HepG2 (cell line): ENCODE results near the gene GMCL2. TPM values are rescaled to one million over a fixed set of nuclear protein-coding genes. Genes with fewer than 3 reads are reported as not detected.

Experiments
- ATAC-seq: fragments of 200-7000 bp; cut with Tn5 transposase; 3 replicates; pipeline ENCODE4 v1.9.1; 2020; ENCODE audit warnings: mild to moderate bottlenecking, moderate library complexity
- BruUV-seq: library from RNA; stranded (reverse); fragments of 400-500 nt; replicated peaks from 2 replicates; lab custom pipeline; 2021; lab: Mats Ljungman, UMichigan
- CTCF ChIA-PET: fragments of 300-600 bp; formaldehyde crosslinking; extraction: SDS; loops from one replicate; lab custom pipeline; 2021; ENCODE audit warnings: low total read pairs, inconsistent platforms, low intra/inter-chr PET ratio; lab: Yijun Ruan, JAX
- POLR2A ChIA-PET: fragments of 350-600 bp; sonication (Branson Sonifier 250); formaldehyde crosslinking; loops from one replicate; lab custom pipeline; 2020; ENCODE audit warnings: antibody characterized with exemption, inconsistent platforms; lab: Yijun Ruan, JAX
- DNase-seq: peaks from one replicate; pipeline ENCODE4 v3.0.0-alpha.2; 2015; ENCODE audit warnings: low spot score
- FAIRE-seq: peaks from 3 replicates; lab custom pipeline; 2011; peaks lifted over from hg19 to GRCh38; lab: Jason Lieb, UNC
- H2AFZ ChIP-seq: one replicate; pipeline ENCODE4 v1.6.1; 2011; ENCODE audit warnings: low read length, inconsistent platforms
- H3K27ac ChIP-seq: fragments of 300-600 bp; 3 replicates; pipeline ENCODE4 v1.8.0; 2011; ENCODE audit warnings: mixed run types, mild to moderate bottlenecking, mixed read lengths, low read length, inconsistent platforms; ENCODE audit not compliant: insufficient read depth; ENCODE audit errors: extremely low read length
- H3K27me3 ChIP-seq, 2 experiments: fragments of 200-600 bp in 1 of 2; 2 replicates in 1 of 2; 3 replicates in 1 of 2; pipeline versions ENCODE4 v1.6.0 to v1.8.0; 2011; ENCODE audit warnings: low read length in 2 of 2, mild to moderate bottlenecking in 2 of 2, moderate library complexity in 2 of 2, inconsistent platforms in 1 of 2; ENCODE audit not compliant: insufficient read depth in 2 of 2, control insufficient read depth in 1 of 2
- H3K36me3 ChIP-seq, 2 experiments: fragments of 200-600 bp in 1 of 2; replicated peaks in 1 of 2; 2 replicates in 1 of 2; 3 replicates in 1 of 2; pipeline versions ENCODE4 v1.5.1 to v1.8.0; 2011; ENCODE audit warnings: low read length in 2 of 2, inconsistent platforms in 1 of 2; ENCODE audit not compliant: insufficient read depth in 2 of 2, control insufficient read depth in 1 of 2
- H3K4me1 ChIP-seq: 2 replicates; pipeline ENCODE4 v1.5.1; 2012; ENCODE audit warnings: low read length, inconsistent platforms; ENCODE audit not compliant: insufficient read depth
- H3K4me2 ChIP-seq: 2 replicates; pipeline ENCODE4 v1.6.0; 2011; ENCODE audit warnings: low read depth, low read length, inconsistent platforms
- H3K4me3 ChIP-seq, 3 experiments: fragments of 200-600 bp in 1 of 3; sonication (generic), shearing (Covaris generic) in 1 of 3; replicated peaks in 1 of 3; 2 replicates each; pipeline ENCODE4 v1.5.1; 2011 to 2016; ENCODE audit warnings: low read length in 3 of 3, inconsistent platforms in 2 of 3, low read depth in 2 of 3, mild to moderate bottlenecking in 2 of 3, control low read depth in 1 of 3, mixed read lengths in 1 of 3; ENCODE audit not compliant: insufficient read depth in 1 of 3
- H3K79me2 ChIP-seq: one replicate; pipeline ENCODE4 v1.6.1; 2011; ENCODE audit warnings: low read length, inconsistent platforms; ENCODE audit not compliant: insufficient read depth
- H3K9ac ChIP-seq: 2 replicates; pipeline ENCODE4 v1.6.0; 2011; ENCODE audit warnings: mild to moderate bottlenecking, low read depth, low read length, inconsistent platforms; ENCODE audit not compliant: insufficient read depth
- H3K9me3 ChIP-seq: 2 replicates; pipeline ENCODE4 v1.5.1; 2012; ENCODE audit warnings: mild to moderate bottlenecking, low read length
- H4K20me1 ChIP-seq: 2 replicates; pipeline ENCODE4 v1.6.0; 2011; ENCODE audit warnings: inconsistent platforms, mild to moderate bottlenecking, low read length, moderate library complexity; ENCODE audit not compliant: insufficient read depth
- CBX1 ChIP-seq: IDR thresholded peaks from one replicate; pipeline ENCODE4 v1.6.1; 2016; ENCODE audit warnings: antibody characterized with exemption, low read depth
- HMG20B ChIP-seq: conservative IDR thresholded peaks from 2 replicates; pipeline ENCODE4 v1.6.1; 2016; ENCODE audit warnings: missing genetic modification reagents, missing compliant biosample characterization
- KDM4B ChIP-seq: sonication (generic); formaldehyde crosslinking; IDR thresholded peaks from 2 replicates; pipeline ENCODE4 v1.4.0; 2020; ENCODE audit warnings: missing genetic modification reagents
- KDM5A ChIP-seq: fragments of 200-600 bp; sonication (generic); IDR thresholded peaks from 2 replicates; pipeline ENCODE4 v1.7.0; 2018; ENCODE audit warnings: antibody characterized with exemption, mild to moderate bottlenecking, low read length, borderline replicate concordance
- MAF1 ChIP-seq: sonication (generic); formaldehyde crosslinking; IDR thresholded peaks from 2 replicates; pipeline ENCODE4 v1.5.0; 2020; ENCODE audit warnings: missing genetic modification reagents, borderline replicate concordance
- ZNF672 ChIP-seq: sonication (generic); formaldehyde crosslinking; IDR thresholded peaks from 2 replicates; pipeline ENCODE4 v1.8.1; 2022; ENCODE audit warnings: missing genetic modification reagents
- WGBS: methylation state at CpG from one replicate; pipeline ENCODE4 v1.1.6; 2017; ENCODE audit warnings: low lambda C conversion rate; 5-methylcytosine and 5-hydroxymethylcytosine counted together
- in situ Hi-C: cut with HindIII; loops from 2 replicates; pipeline ENCODE4 v1.10.0; 2017; ENCODE audit warnings: low pct_unique_long_range_greater_than_20kb; ENCODE audit not compliant: extremely low pct_ligation_motif_present
- intact Hi-C: fragments of 100-400 bp; cut with micrococcal nuclease; formaldehyde crosslinking; loops from one replicate; pipeline ENCODE4 v1.10.0; 2022; ENCODE audit not compliant: unreplicated experiment
- polyA plus RNA-seq, 8 experiments: library from polyadenylated mRNA; depleted of rRNA in 3 of 8; stranded (reverse) in 7 of 8; unstranded in 1 of 8; fragments of >200 nt; fragmentation: Illumina TruSeq in 4 of 8; extraction: Trizol in 4 of 8; gene quantifications; 2 replicates each; pipeline versions ENCODE4 v1.2.1 to v1.2.3, GENCODE V29; 2011 to 2016; ENCODE audit warnings: low read depth in 4 of 8, missing spikeins in 1 of 8, mixed read lengths in 1 of 8; ENCODE audit not compliant: insufficient read depth in 1 of 8
- total RNA-seq, 5 experiments: library from RNA; depleted of rRNA; stranded (reverse); fragments of >200 nt; fragmentation: Illumina TruSeq; extraction: Trizol; gene quantifications; 2 replicates each; pipeline ENCODE4 v1.2.3, GENCODE V29; 2016; ENCODE audit warnings: low read depth in 1 of 5
- TF ChIP-seq, protein P1 (sequence below): sonication (generic); formaldehyde crosslinking; IDR thresholded peaks from 2 replicates; pipeline ENCODE4 v1.4.0; 2020; ENCODE audit warnings: missing genetic modification reagents, borderline replicate concordance

GMCL2 gene
- total and polyA plus RNA-seq, 2 of the 13 experiments (the other 11 are each of a cell fraction or from before 2014, with no cell fraction given) = 0.03 TPM; not detected in 1

DNA sequence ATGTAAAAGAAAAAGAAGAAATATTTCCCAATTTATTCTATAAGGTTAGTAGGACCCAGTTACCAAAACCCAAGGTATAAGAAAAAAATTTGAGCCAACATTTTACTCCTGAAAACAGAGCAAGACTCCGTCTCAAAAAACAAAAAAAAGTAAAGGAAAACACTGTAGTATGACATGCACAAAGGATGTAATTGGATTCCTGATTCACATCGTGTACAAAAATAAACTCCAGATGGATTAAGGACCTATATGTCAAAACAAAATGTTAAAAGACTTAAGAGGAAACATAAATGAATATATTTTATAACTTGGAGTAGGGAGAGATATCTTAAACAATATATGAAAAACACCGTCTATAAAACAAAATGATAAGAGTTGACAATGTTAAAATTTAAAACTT lies 31.7 kb upstream of the GMCL2 start:
- CTCF ChIA-PET = no interaction called here

More for the DNA sequence above, 31.7 kb upstream of the GMCL2 start:
- no peaks in the 10 kb centered on the region for H3K9me3 ChIP-seq
- no peaks in the 10 kb centered on the region for H3K27me3 ChIP-seq
- DNase-seq = no peak
- no peak overlapping the region for H3K4me3 ChIP-seq
- 90% methylated on average over 3 of the region's 3 CpGs for WGBS
- H3K9ac ChIP-seq = no peak overlapping the region
- no peaks in the 10 kb centered on the region for H4K20me1 ChIP-seq
- peaks cover 6 to 39% of the 10 kb centered on the region in 2 experiments for H3K36me3 ChIP-seq
- intact Hi-C loops = no loop called here
- POLR2A ChIA-PET = no interaction called here
- FAIRE-seq = no peak
- H3K27ac ChIP-seq = no peak overlapping the region
- TF ChIP-seq ZNF672 (CRISPR knock-in tag) (no peak), KDM5A (no peak), MAF1 (no peak), KDM4B (CRISPR knock-in tag) (no peak), HMG20B (CRISPR knock-in tag) (no peak), CBX1 (no peak)
- TF ChIP-seq, protein P1, sequence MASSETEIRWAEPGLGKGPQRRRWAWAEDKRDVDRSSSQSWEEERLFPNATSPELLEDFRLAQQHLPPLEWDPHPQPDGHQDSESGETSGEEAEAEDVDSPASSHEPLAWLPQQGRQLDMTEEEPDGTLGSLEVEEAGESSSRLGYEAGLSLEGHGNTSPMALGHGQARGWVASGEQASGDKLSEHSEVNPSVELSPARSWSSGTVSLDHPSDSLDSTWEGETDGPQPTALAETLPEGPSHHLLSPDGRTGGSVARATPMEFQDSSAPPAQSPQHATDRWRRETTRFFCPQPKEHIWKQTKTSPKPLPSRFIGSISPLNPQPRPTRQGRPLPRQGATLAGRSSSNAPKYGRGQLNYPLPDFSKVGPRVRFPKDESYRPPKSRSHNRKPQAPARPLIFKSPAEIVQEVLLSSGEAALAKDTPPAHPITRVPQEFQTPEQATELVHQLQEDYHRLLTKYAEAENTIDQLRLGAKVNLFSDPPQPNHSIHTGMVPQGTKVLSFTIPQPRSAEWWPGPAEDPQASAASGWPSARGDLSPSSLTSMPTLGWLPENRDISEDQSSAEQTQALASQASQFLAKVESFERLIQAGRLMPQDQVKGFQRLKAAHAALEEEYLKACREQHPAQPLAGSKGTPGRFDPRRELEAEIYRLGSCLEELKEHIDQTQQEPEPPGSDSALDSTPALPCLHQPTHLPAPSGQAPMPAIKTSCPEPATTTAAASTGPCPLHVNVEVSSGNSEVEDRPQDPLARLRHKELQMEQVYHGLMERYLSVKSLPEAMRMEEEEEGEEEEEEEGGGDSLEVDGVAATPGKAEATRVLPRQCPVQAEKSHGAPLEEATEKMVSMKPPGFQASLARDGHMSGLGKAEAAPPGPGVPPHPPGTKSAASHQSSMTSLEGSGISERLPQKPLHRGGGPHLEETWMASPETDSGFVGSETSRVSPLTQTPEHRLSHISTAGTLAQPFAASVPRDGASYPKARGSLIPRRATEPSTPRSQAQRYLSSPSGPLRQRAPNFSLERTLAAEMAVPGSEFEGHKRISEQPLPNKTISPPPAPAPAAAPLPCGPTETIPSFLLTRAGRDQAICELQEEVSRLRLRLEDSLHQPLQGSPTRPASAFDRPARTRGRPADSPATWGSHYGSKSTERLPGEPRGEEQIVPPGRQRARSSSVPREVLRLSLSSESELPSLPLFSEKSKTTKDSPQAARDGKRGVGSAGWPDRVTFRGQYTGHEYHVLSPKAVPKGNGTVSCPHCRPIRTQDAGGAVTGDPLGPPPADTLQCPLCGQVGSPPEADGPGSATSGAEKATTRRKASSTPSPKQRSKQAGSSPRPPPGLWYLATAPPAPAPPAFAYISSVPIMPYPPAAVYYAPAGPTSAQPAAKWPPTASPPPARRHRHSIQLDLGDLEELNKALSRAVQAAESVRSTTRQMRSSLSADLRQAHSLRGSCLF (CRISPR knock-in tag) = no peak
- BruUV-seq = no TSS peak
- in situ Hi-C loops = no loop called here
- no peak for ATAC-seq
- no peaks in the 10 kb centered on the region for H3K79me2 ChIP-seq
- no peak overlapping the region for H3K4me2 ChIP-seq
- H2AFZ ChIP-seq = no peak overlapping the region
- peaks cover 4% of the 10 kb centered on the region for H3K4me1 ChIP-seq
